ENCODE data around the gene KCNIP4. TPM values are rescaled to one million over a fixed set of nuclear protein-coding genes. Genes with fewer than 3 reads are reported as not detected.
A peak's percentile ranks its signal among the peaks of the same experiment; 100 is the strongest.

The KCNIP4 gene
- polyA plus RNA-seq, 3 donors = 0.09 to 0.25 TPM; not detected in 1

GRCh38 chr4:20684852-20685763 is 1263.5 kb downstream of the KCNIP4 start:
- TF ChIP-seq CTCF (IDR thresholded peaks at IDR 0.05) = peak; percentile 81
- H3K27ac Mint-ChIP-seq = no peak overlapping the region
- H3K9me3 Mint-ChIP-seq = no peaks in the 10 kb centered on the region
- H3K36me3 Mint-ChIP-seq = no peaks in the 10 kb centered on the region
- H3K27ac ChIP-seq (ENCODE audit: low read depth in 1 of 2, low read length in 2 of 2) = no peak overlapping the region
- H3K4me3 Mint-ChIP-seq = no peak overlapping the region
- H3K9me3 ChIP-seq (replicated peaks in 1 of 2; ENCODE audit: control insufficient read depth in 1 of 2, insufficient read depth in 1 of 2, low read length in 2 of 2) = no peaks in the 10 kb centered on the region
- H2AFZ ChIP-seq (ENCODE audit: insufficient read depth, low read depth, low read length, poor library complexity, severe bottlenecking) = no peak overlapping the region
- intact Hi-C loops (cut with micrococcal nuclease) = loop anchor here (5.0 to 10.0 kb wide), 2 partner anchors 268 to 1990 kb away; no protein-coding TSS in a partner anchor
- peaks cover 1 to 5% (median 1%) of the 10 kb centered on the region in 3 donors for H3K27me3 Mint-ChIP-seq (ENCODE audit: low read depth in 3 of 3)
- H3K9ac ChIP-seq (ENCODE audit: insufficient read depth, low read length, poor library complexity, severe bottlenecking) = no peak overlapping the region
- H3K79me2 ChIP-seq (ENCODE audit: insufficient read depth, low read length) = no peaks in the 10 kb centered on the region
- no peaks in the 10 kb centered on the region for H3K4me1 ChIP-seq (ENCODE audit: control insufficient read depth in 1 of 2, insufficient read depth in 2 of 2, low read length in 2 of 2)
- no peaks in the 10 kb centered on the region for H3K36me3 ChIP-seq (replicated peaks in 1 of 2; ENCODE audit: control insufficient read depth in 1 of 2, insufficient read depth in 2 of 2, low read length in 2 of 2)
- H3K4me3 ChIP-seq (replicated peaks in 1 of 3; ENCODE audit: low read depth in 2 of 3, low read length in 3 of 3) = no peak overlapping the region
- peak; percentile 14 to 43 (median 24) for DNase-seq
- H3K27me3 ChIP-seq (ENCODE audit: control insufficient read depth in 2 of 2, insufficient read depth in 2 of 2, low read length in 2 of 2) = no peaks in the 10 kb centered on the region
- H3K4me2 ChIP-seq (replicated peaks; ENCODE audit: extremely low read depth, low read length, poor library complexity, severe bottlenecking) = no peak overlapping the region
- 0% methylated on average over 1 of the region's 6 CpGs for WGBS (ENCODE audit: insufficient coverage)
- H4K20me1 ChIP-seq (ENCODE audit: insufficient read depth, low read length) = no peaks in the 10 kb centered on the region
- H3K4me1 Mint-ChIP-seq = no peaks in the 10 kb centered on the region

GRCh38 chr4:20683766-20684165 is 1264.8 kb downstream of the KCNIP4 start:
- DNase-seq = no peak
- intact Hi-C loops (cut with micrococcal nuclease) = loop anchor here (5.0 to 10.0 kb wide), 2 partner anchors 266 to 1989 kb away; no protein-coding TSS in a partner anchor
- no peaks in the 10 kb centered on the region for H3K27me3 ChIP-seq (ENCODE audit: control insufficient read depth in 2 of 2, insufficient read depth in 2 of 2, low read length in 2 of 2)
- no peak overlapping the region for H3K4me2 ChIP-seq (replicated peaks; ENCODE audit: extremely low read depth, low read length, poor library complexity, severe bottlenecking)
- no peaks in the 10 kb centered on the region for H3K36me3 ChIP-seq (replicated peaks in 1 of 2; ENCODE audit: control insufficient read depth in 1 of 2, insufficient read depth in 2 of 2, low read length in 2 of 2)
- no peak for TF ChIP-seq CTCF (IDR thresholded peaks at IDR 0.05)
- no peaks in the 10 kb centered on the region for H3K9me3 ChIP-seq (replicated peaks in 1 of 2; ENCODE audit: control insufficient read depth in 1 of 2, insufficient read depth in 1 of 2, low read length in 2 of 2)
- no peak overlapping the region for H3K9ac ChIP-seq (ENCODE audit: insufficient read depth, low read length, poor library complexity, severe bottlenecking)
- H3K36me3 Mint-ChIP-seq = no peaks in the 10 kb centered on the region
- no peaks in the 10 kb centered on the region for H3K79me2 ChIP-seq (ENCODE audit: insufficient read depth, low read length)
- no peaks in the 10 kb centered on the region for H3K9me3 Mint-ChIP-seq
- H3K27me3 Mint-ChIP-seq (ENCODE audit: low read depth in 3 of 3) = peaks cover 1 to 5% (median 1%) of the 10 kb centered on the region in 3 donors
- H3K4me1 Mint-ChIP-seq = no peaks in the 10 kb centered on the region
- H2AFZ ChIP-seq (ENCODE audit: insufficient read depth, low read depth, low read length, poor library complexity, severe bottlenecking) = no peak overlapping the region
- no peak overlapping the region for H3K4me3 Mint-ChIP-seq
- no peak overlapping the region for H3K4me3 ChIP-seq (replicated peaks in 1 of 3; ENCODE audit: low read depth in 2 of 3, low read length in 3 of 3)
- no peak overlapping the region for H3K27ac ChIP-seq (ENCODE audit: low read depth in 1 of 2, low read length in 2 of 2)
- no peaks in the 10 kb centered on the region for H3K4me1 ChIP-seq (ENCODE audit: control insufficient read depth in 1 of 2, insufficient read depth in 2 of 2, low read length in 2 of 2)
- no CpG with 5 or more reads among the region's 3 CpGs for WGBS (ENCODE audit: insufficient coverage)
- no peak overlapping the region for H3K27ac Mint-ChIP-seq
- no peaks in the 10 kb centered on the region for H4K20me1 ChIP-seq (ENCODE audit: insufficient read depth, low read length)

Measured in CD14-positive monocyte (primary cell).